GM12873 (cell line): Measurements from ENCODE around the gene DUS2.

Experiments used
- CTCF ChIP-seq: IDR thresholded peaks from 2 replicates; pipeline ENCODE4 v1.5.1; 2012; ENCODE audit warnings: low read depth, mild to moderate bottlenecking, moderate library complexity, low read length, control low read depth; ENCODE audit not compliant: insufficient read depth; ENCODE audit errors: missing control alignments

DUS2 gene

DNA sequence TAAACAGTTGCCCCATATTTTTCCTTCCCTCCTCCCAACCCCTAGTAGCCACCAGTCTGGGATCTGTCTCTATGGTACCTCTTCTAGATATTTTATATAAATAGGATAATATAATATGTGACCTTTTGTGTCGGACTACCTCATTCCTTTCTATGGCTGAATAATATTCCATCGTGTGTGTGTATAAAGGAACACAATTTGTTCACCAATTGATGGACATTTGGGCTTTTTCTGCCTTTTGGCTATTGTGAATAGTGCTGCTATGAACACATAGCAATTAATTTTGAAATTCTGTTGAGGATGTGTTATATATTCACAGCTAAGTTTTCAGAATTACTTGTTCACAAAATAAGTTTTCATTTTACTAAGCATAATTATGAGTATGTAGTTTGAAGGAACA is 64.6 kb downstream of the DUS2 start:
- no peak for TF ChIP-seq CTCF

GRCh38 chr16:68088130-68088972 is 65.3 kb downstream of the DUS2 start:
- no peak for TF ChIP-seq CTCF

- no peak for TF ChIP-seq CTCF
Observed at GRCh38 chr16:68089067-68089466, 66.0 kb downstream of the DUS2 start.

- no peak for TF ChIP-seq CTCF
Observed at GRCh38 chr16:68090130-68090529, 67.0 kb downstream of the DUS2 start.

GRCh38 chr16:68090533-68090932 is 67.4 kb downstream of the DUS2 start:
- no peak for TF ChIP-seq CTCF

GRCh38 chr16:68091380-68092261 is 68.5 kb downstream of the DUS2 start:
- no peak for TF ChIP-seq CTCF
